ENCODE results near the gene ABCD4. TPM values are rescaled to one million over a fixed set of nuclear protein-coding genes. Genes with fewer than 3 reads are reported as not detected.

The ABCD4 gene
- total RNA-seq, 2 experiments from 2014 or later = 46.6 to 74.7 TPM

- DNase-seq (ENCODE audit: low spot score) = no peak
- H3K4me3 ChIP-seq (ENCODE audit: low read depth, low read length, poor library complexity, severe bottlenecking) = no peak overlapping the region
- intact Hi-C loops (cut with micrococcal nuclease; ENCODE audit: unreplicated experiment) = no loop called here
- no peaks in the 10 kb centered on the region for H4K20me1 ChIP-seq (ENCODE audit: insufficient read depth, low read length)
- POLR2A ChIA-PET = interaction anchor here (0.7 to 0.9 kb wide), 2 partner anchors 12 to 169 kb away, joined by 3 to 4 read pairs; no protein-coding TSS in a partner anchor
- CTCF ChIA-PET (ENCODE audit: unreplicated experiment) = no interaction called here
- no peak overlapping the region for H3K4me2 ChIP-seq (ENCODE audit: low read length)
- no peaks in the 10 kb centered on the region for H3K79me2 ChIP-seq (ENCODE audit: insufficient read depth, low read depth, low read length)
- no TSS peak for BruUV-seq (replicated peaks)
- H3K27ac ChIP-seq (ENCODE audit: low read depth, low read length, poor library complexity, severe bottlenecking) = no peak overlapping the region
- no peak overlapping the region for H2AFZ ChIP-seq (ENCODE audit: low read length)
- no peaks in the 10 kb centered on the region for H3K9me3 ChIP-seq (ENCODE audit: low read length)
- no peak for TF ChIP-seq EZH2phosphoT487 (IDR thresholded peaks at IDR 0.05; ENCODE audit: borderline replicate concordance, low read depth, low read length)
- no peak for TF ChIP-seq CTCF (conservative IDR thresholded peaks at IDR 0.05; ENCODE audit: low read length)
- H3K4me1 ChIP-seq (ENCODE audit: insufficient read depth, low read length, poor library complexity, severe bottlenecking) = no peaks in the 10 kb centered on the region
- no peaks in the 10 kb centered on the region for H3K36me3 ChIP-seq (ENCODE audit: insufficient read depth, low read length)
- no peaks in the 10 kb centered on the region for H3K9me2 ChIP-seq (ENCODE audit: insufficient read depth, low read length)
Measured at GRCh38 chr14:74309125-74310022, 6.6 kb upstream of the ABCD4 start.

GRCh38 chr14:74308695-74309094 lies 6.0 kb upstream of the ABCD4 start:
- Histone ChIP-seq H3K4me3 (ENCODE audit: low read depth, low read length, poor library complexity, severe bottlenecking) (no peak overlapping the region), H3K79me2 (ENCODE audit: insufficient read depth, low read depth, low read length) (peaks cover 1% of the 10 kb centered on the region; the same call in 1 of the 2 replicates), H3K27ac (ENCODE audit: low read depth, low read length, poor library complexity, severe bottlenecking) (no peak overlapping the region), H2AFZ (ENCODE audit: low read length) (no peak overlapping the region), H3K4me1 (ENCODE audit: insufficient read depth, low read length, poor library complexity, severe bottlenecking) (peaks cover 2% of the 10 kb centered on the region), H4K20me1 (ENCODE audit: insufficient read depth, low read length) (no peaks in the 10 kb centered on the region), H3K9me3 (ENCODE audit: low read length) (no peaks in the 10 kb centered on the region), H3K4me2 (ENCODE audit: low read length) (no peak overlapping the region), H3K9me2 (ENCODE audit: insufficient read depth, low read length) (no peaks in the 10 kb centered on the region), H3K36me3 (ENCODE audit: insufficient read depth, low read length) (no peaks in the 10 kb centered on the region)
- no TSS peak for BruUV-seq (replicated peaks)
- CTCF ChIA-PET (ENCODE audit: unreplicated experiment) = no interaction called here
- no peak for DNase-seq (ENCODE audit: low spot score)
- POLR2A ChIA-PET = interaction anchor here (0.6 to 0.9 kb wide), 5 partner anchors 12 to 503 kb away, joined by 3 to 4 read pairs (median 4); no protein-coding TSS in a partner anchor
- TF ChIP-seq CTCF (conservative IDR thresholded peaks at IDR 0.05; ENCODE audit: low read length) (no peak), EZH2phosphoT487 (IDR thresholded peaks at IDR 0.05; ENCODE audit: borderline replicate concordance, low read depth, low read length) (no peak)
- intact Hi-C loops (cut with micrococcal nuclease; ENCODE audit: unreplicated experiment) = no loop called here

Measured in OCI-LY7 (cell line).